ENCODE data around the gene PTPRD. TPM values are rescaled to one million over a fixed set of nuclear protein-coding genes. Genes with fewer than 3 reads are reported as not detected.

The PTPRD gene
- total and polyA plus RNA-seq, 2 donors from 2014 or later: 6.4 to 78.9 TPM

DNA sequence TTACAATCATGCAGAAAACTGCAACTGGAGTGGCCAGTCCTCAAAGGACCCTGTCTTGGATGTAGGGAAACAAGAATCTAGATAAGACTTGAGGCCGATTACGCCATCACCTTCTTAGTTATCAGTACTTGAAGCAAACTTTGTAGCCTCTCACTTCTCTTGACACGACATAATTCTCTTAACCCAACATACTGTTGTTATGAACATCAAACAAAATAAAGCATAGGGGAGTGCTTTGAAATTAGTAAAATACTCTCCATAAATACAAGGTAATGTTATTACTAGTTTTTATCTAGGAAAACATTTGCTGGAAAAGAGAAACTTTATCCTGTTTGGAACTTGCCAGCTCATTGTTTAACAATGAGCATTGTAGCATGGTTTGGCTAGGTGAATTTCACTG, 2238.3 kb downstream of the PTPRD start:
- no peaks in the 10 kb centered on the region for H3K9me3 ChIP-seq (ENCODE audit: control insufficient read depth in 2 of 3, insufficient read depth in 1 of 3, low read length in 3 of 3)
- H3K9ac ChIP-seq (ENCODE audit: low read length in 3 of 3): no peak overlapping the region
- TF ChIP-seq, protein P1, sequence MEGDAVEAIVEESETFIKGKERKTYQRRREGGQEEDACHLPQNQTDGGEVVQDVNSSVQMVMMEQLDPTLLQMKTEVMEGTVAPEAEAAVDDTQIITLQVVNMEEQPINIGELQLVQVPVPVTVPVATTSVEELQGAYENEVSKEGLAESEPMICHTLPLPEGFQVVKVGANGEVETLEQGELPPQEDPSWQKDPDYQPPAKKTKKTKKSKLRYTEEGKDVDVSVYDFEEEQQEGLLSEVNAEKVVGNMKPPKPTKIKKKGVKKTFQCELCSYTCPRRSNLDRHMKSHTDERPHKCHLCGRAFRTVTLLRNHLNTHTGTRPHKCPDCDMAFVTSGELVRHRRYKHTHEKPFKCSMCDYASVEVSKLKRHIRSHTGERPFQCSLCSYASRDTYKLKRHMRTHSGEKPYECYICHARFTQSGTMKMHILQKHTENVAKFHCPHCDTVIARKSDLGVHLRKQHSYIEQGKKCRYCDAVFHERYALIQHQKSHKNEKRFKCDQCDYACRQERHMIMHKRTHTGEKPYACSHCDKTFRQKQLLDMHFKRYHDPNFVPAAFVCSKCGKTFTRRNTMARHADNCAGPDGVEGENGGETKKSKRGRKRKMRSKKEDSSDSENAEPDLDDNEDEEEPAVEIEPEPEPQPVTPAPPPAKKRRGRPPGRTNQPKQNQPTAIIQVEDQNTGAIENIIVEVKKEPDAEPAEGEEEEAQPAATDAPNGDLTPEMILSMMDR (IDR thresholded peaks at IDR 0.05; ENCODE audit: borderline replicate concordance, extremely low read depth, insufficient read depth): no peak
- intact Hi-C loops (cut with DNase I): no loop called here
- DNase-seq (no peak), FAIRE-seq (no peak)
- H3K27ac ChIP-seq (ENCODE audit: low read depth in 2 of 2, low read length in 2 of 2): no peak overlapping the region
- H3K36me3 ChIP-seq (ENCODE audit: control insufficient read depth in 2 of 3, insufficient read depth in 3 of 3, low read length in 3 of 3): peaks cover 0 to 3% (median 0%) of the 10 kb centered on the region in 3 donors
- no peak overlapping the region for H3K4me3 ChIP-seq (ENCODE audit: low read length in 3 of 3)
- H3K4me1 ChIP-seq (ENCODE audit: control insufficient read depth in 2 of 3, insufficient read depth in 2 of 3, low read depth in 1 of 3, low read length in 3 of 3): no peaks in the 10 kb centered on the region
- H3K27me3 ChIP-seq (ENCODE audit: control insufficient read depth, insufficient read depth, low read length): no peaks in the 10 kb centered on the region

- peaks cover 0 to 3% (median 0%) of the 10 kb centered on the region in 3 donors for H3K36me3 ChIP-seq (ENCODE audit: control insufficient read depth in 2 of 3, insufficient read depth in 3 of 3, low read length in 3 of 3)
- FAIRE-seq (no peak), DNase-seq (no peak)
These were observed 2241.1 kb downstream of the PTPRD start for GRCh38 chr9:8371686-8372085.

DNA sequence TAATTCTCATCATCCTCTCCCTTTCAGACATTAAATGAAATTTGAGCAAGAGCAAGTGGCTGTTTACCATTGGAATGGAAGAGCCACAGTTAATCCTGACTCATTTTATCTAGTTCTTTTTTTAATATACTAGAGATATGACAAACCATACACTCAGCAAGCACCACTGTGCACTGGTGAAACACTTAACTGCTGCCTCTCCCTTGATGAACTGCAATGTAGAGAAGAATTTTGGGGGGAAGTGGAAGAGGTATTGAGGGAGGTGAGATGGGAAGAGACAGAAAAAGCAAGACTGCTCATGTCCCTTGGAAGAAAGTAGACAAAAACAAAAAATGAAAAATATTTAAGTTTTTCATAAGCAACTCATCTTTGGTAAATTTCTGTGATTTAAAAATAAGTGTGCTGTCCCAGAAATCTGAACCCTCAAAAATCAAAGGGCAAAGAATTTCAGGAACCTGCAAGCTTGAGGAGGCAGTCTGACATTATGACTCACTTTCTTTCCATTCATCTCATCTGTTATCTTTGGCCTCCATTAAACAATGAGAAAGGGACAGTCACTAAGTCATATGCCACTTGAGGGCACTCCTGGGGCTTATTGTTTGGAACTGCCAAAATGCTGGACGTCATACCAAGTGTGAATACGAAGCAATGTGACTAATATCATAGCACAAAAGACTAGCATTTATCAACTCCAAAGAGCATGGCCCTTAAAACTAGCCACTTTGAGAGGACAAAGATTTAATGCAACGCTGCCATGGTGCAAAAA, 2246.5 kb downstream of the PTPRD start:
- intact Hi-C loops (cut with DNase I): no loop called here
- H3K9ac ChIP-seq (ENCODE audit: low read length in 3 of 3): no peak overlapping the region
- no peak for FAIRE-seq

More at GRCh38 chr9:8371686-8372085, 2241.1 kb downstream of the PTPRD start:
- TF ChIP-seq, protein P1 (IDR thresholded peaks at IDR 0.05; ENCODE audit: borderline replicate concordance, extremely low read depth, insufficient read depth): no peak
- Histone ChIP-seq H3K9ac (ENCODE audit: low read length in 3 of 3) (no peak overlapping the region), H3K4me3 (ENCODE audit: low read length in 3 of 3) (no peak overlapping the region), H3K4me1 (ENCODE audit: control insufficient read depth in 2 of 3, insufficient read depth in 2 of 3, low read depth in 1 of 3, low read length in 3 of 3) (no peaks in the 10 kb centered on the region), H3K9me3 (ENCODE audit: control insufficient read depth in 2 of 3, insufficient read depth in 1 of 3, low read length in 3 of 3) (no peaks in the 10 kb centered on the region), H3K27me3 (ENCODE audit: control insufficient read depth, insufficient read depth, low read length) (no peaks in the 10 kb centered on the region), H3K27ac (ENCODE audit: low read depth in 2 of 2, low read length in 2 of 2) (no peak overlapping the region)
- intact Hi-C loops (cut with DNase I): no loop called here

More for the DNA sequence above, 2246.5 kb downstream of the PTPRD start:
- no peaks in the 10 kb centered on the region for H3K36me3 ChIP-seq (ENCODE audit: control insufficient read depth in 2 of 3, insufficient read depth in 3 of 3, low read length in 3 of 3)
- DNase-seq: no peak
- H3K27me3 ChIP-seq (ENCODE audit: control insufficient read depth, insufficient read depth, low read length): no peaks in the 10 kb centered on the region
- H3K4me1 ChIP-seq (ENCODE audit: control insufficient read depth in 2 of 3, insufficient read depth in 2 of 3, low read depth in 1 of 3, low read length in 3 of 3): no peaks in the 10 kb centered on the region
- H3K9me3 ChIP-seq (ENCODE audit: control insufficient read depth in 2 of 3, insufficient read depth in 1 of 3, low read length in 3 of 3): no peaks in the 10 kb centered on the region
- H3K27ac ChIP-seq (ENCODE audit: low read depth in 2 of 2, low read length in 2 of 2): no peak overlapping the region
- no peak overlapping the region for H3K4me3 ChIP-seq (ENCODE audit: low read length in 3 of 3)
- TF ChIP-seq, protein P1 (IDR thresholded peaks at IDR 0.05; ENCODE audit: borderline replicate concordance, extremely low read depth, insufficient read depth): no peak

Measured in kidney (tissue), 14 donors.